NCI-H345 treated with DMSO at 0.1 percent for 48 hours (cell line): ENCODE data around the gene CEPT1.

ENCODE experiments used
- DNase-seq: peaks from one replicate; lab custom pipeline; 2025; ENCODE audit not compliant: unreplicated experiment; lab: John Stamatoyannopoulos, UW

Gene CEPT1

DNA sequence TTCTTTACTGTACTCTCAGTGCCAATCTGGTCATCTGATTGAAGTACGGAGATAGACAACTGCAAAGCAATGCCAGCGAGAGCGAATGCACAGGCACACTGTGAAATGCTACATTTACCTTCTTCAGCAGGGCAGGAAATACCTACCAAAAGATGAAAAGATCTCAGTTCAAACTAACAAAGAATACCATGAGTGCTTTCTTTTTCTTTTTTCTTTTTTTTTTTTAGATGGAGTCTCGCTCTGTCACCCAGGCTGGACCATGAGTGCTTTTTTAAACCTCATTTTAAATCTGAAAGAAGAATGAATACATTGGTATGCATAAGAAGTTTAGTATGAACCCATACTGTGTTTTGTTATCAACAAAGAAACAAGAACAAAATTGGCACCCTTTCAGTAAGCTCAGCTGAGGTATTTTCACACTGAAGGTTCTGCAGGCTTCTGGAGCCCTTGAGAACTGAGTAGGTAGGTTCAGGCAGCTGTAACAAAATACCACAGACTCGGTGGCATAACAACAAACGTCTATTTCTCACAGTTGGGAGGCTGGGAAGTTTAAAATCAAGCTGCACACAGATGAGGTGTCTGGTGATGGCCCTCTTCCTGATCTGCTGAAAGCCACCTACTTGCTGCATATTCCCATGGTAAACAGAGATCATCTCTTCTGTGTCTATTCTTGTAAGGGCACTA is 85.8 kb downstream of the CEPT1 start:
- DNase-seq, result no peak

- DNase-seq, result no peak
Measured at GRCh38 chr1:111227434-111227833, 87.4 kb downstream of the CEPT1 start, which contains the start of gene CHI3L2. CHI3L2 (plus strand) TSS chr1:111227713; CDS start chr1:111227730, 17 bp downstream.

GRCh38 chr1:111227851-111228747 is 88.1 kb downstream of the CEPT1 start:
- no peak for DNase-seq

DNA sequence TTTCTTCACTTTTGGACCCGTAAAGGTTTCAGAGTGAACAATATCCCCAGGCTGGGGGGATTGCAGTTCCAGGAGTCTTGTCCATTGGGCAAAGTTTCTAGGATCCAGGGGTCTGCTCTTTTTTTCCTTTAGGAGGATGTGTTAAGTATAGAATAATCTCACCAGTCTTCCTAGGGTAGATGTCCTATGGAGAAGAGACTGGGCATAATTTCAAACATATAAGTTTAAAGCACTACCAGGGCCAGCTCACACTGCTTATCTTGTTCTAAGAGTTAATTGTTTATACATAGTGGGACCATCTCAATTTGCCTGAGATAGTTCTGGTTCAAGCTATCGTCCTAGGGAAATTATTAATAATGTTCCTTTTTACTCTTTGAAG is 88.7 kb downstream of the CEPT1 start:
- no peak for DNase-seq

DNA sequence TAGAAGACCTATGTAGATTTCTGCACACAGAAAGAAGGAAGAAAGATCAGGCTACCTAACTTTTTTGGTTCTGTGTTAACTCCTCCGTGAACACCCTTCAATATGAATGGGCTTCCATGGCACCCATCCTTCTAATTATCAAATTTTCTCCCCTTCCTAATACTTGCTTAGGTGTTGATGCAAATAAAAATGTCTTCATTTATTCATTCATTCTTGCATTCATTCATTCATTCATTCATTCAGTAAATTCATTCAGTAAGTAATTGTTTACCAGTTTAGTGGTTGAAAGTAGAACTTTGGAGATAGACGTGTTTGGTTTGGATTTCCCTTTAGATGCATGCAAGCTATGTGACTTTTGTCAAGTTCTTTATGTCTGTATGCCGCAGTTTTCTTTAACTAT is 92.1 kb downstream of the CEPT1 start:
- DNase-seq, result no peak

DNA sequence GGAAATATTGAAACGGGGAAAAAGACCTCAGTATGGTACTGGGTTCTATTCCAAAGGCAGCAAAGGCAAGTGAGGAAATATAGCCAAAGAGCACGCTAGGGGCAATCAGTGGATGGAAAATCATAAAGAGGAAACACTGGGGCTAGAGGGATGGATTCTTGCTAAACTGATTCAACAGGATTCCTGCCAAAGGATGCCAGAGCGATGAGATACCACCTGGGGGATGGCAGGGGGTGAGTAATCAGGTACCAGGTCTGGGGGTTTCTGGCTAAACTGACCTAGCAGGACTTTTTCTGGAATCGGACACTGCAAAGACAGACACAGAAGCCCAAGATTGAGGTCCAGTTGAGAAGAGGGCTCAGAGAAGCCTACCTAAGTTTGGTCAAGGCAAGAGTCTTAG is 94.2 kb downstream of the CEPT1 start:
- DNase-seq, result no peak
